Measurements from ENCODE around the gene ITGA7.

DNA sequence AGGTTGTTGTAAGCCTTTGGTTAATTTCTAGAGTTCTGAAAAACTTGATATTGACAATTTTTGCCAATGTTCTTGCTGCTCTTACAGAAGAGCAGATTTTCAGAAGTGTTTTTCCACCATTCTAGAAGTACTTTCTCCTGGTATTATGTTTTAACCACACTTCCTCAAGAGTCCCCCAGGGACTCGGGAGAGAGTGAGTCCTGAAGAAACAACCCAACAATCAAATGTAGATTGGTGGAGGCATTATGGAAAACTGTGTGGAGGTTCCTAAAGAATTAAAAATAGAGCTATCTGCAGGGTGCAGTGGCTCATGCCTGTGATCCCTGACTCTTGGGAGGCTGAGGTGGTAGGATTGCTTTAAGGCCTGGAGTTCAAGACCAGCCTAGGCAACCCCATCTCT is 44.3 kb downstream of the ITGA7 start:
- TF ChIP-seq, protein P1, sequence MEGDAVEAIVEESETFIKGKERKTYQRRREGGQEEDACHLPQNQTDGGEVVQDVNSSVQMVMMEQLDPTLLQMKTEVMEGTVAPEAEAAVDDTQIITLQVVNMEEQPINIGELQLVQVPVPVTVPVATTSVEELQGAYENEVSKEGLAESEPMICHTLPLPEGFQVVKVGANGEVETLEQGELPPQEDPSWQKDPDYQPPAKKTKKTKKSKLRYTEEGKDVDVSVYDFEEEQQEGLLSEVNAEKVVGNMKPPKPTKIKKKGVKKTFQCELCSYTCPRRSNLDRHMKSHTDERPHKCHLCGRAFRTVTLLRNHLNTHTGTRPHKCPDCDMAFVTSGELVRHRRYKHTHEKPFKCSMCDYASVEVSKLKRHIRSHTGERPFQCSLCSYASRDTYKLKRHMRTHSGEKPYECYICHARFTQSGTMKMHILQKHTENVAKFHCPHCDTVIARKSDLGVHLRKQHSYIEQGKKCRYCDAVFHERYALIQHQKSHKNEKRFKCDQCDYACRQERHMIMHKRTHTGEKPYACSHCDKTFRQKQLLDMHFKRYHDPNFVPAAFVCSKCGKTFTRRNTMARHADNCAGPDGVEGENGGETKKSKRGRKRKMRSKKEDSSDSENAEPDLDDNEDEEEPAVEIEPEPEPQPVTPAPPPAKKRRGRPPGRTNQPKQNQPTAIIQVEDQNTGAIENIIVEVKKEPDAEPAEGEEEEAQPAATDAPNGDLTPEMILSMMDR (IDR thresholded peaks at IDR 0.05) = no peak
- no peak for TF ChIP-seq POLR2A (IDR thresholded peaks at IDR 0.05)
